ENCODE measurements around the gene HAUS5.

The HAUS5 gene

GRCh38 chr19:35619290-35619923 lies 6.9 kb downstream of the HAUS5 start:
- H3K9me3 Mint-ChIP-seq = no peaks in the 10 kb centered on the region
- H3K27me3 Mint-ChIP-seq = no peaks in the 10 kb centered on the region
- DNase-seq (no peak), ATAC-seq (replicated peaks) (no peak)
- no peak overlapping the region for H3K4me3 Mint-ChIP-seq
- peaks cover 18% of the 10 kb centered on the region for H3K36me3 Mint-ChIP-seq (ENCODE audit: insufficient read depth)
- H3K27ac Mint-ChIP-seq = no peak overlapping the region
- H3K4me1 Mint-ChIP-seq (ENCODE audit: low read depth in 2 of 2) = no peaks in the 10 kb centered on the region

- no peak overlapping the region for H3K4me3 Mint-ChIP-seq
- no peak overlapping the region for H3K27ac Mint-ChIP-seq
- DNase-seq = no peak
- no peak for ATAC-seq (replicated peaks)
- no peaks in the 10 kb centered on the region for H3K27me3 Mint-ChIP-seq
- no peaks in the 10 kb centered on the region for H3K9me3 Mint-ChIP-seq
- no peaks in the 10 kb centered on the region for H3K4me1 Mint-ChIP-seq (ENCODE audit: low read depth in 2 of 2)
- H3K36me3 Mint-ChIP-seq (ENCODE audit: insufficient read depth) = peaks cover 13% of the 10 kb centered on the region
These were observed 7.5 kb downstream of the HAUS5 start for GRCh38 chr19:35620001-35620400.

- peaks cover 8% of the 10 kb centered on the region for H3K36me3 Mint-ChIP-seq (ENCODE audit: insufficient read depth)
- no peak overlapping the region for H3K4me3 Mint-ChIP-seq
- DNase-seq (no peak), ATAC-seq (replicated peaks) (no peak)
- no peaks in the 10 kb centered on the region for H3K4me1 Mint-ChIP-seq (ENCODE audit: low read depth in 2 of 2)
- no peaks in the 10 kb centered on the region for H3K27me3 Mint-ChIP-seq
- peak overlapping the region in 1 of 2 donors; percentile 64 for H3K27ac Mint-ChIP-seq
- H3K9me3 Mint-ChIP-seq = no peaks in the 10 kb centered on the region
These were observed 9.2 kb downstream of the HAUS5 start for GRCh38 chr19:35621708-35622107.

GRCh38 chr19:35622750-35623149 lies 10.2 kb downstream of the HAUS5 start:
- Mint-ChIP-seq H3K27ac (peak overlapping the region in 1 of 2 donors; percentile 32), H3K4me3 (no peak overlapping the region)

GRCh38 chr19:35623327-35624010 lies 10.9 kb downstream of the HAUS5 start:
- H3K4me1 Mint-ChIP-seq (ENCODE audit: low read depth in 2 of 2) = peaks cover 3 to 5% of the 10 kb centered on the region in 2 donors
- peak overlapping the region in 1 of 2 donors; percentile 32 for H3K27ac Mint-ChIP-seq
- H3K4me3 Mint-ChIP-seq = no peak overlapping the region
- no peaks in the 10 kb centered on the region for H3K9me3 Mint-ChIP-seq
- DNase-seq = no peak
- ATAC-seq (replicated peaks) = no peak
- H3K27me3 Mint-ChIP-seq = no peaks in the 10 kb centered on the region
- H3K36me3 Mint-ChIP-seq (ENCODE audit: insufficient read depth) = peaks cover 15% of the 10 kb centered on the region

More at GRCh38 chr19:35622750-35623149, 10.2 kb downstream of the HAUS5 start:
- Mint-ChIP-seq H3K36me3 (ENCODE audit: insufficient read depth) (peaks cover 8% of the 10 kb centered on the region), H3K27me3 (no peaks in the 10 kb centered on the region), H3K9me3 (no peaks in the 10 kb centered on the region), H3K4me1 (ENCODE audit: low read depth in 2 of 2) (no peaks in the 10 kb centered on the region)
- DNase-seq (no peak), ATAC-seq (replicated peaks) (no peak)

GRCh38 chr19:35628264-35628564 lies 15.7 kb downstream of the HAUS5 start:
- H3K27me3 Mint-ChIP-seq = no peaks in the 10 kb centered on the region
- ATAC-seq (replicated peaks) (no peak), DNase-seq (no peak)
- peak overlapping the region; percentile 95 to 96 for H3K27ac Mint-ChIP-seq
- H3K4me1 Mint-ChIP-seq (ENCODE audit: low read depth in 2 of 2) = peaks cover 19 to 21% of the 10 kb centered on the region in 2 donors
- peak overlapping the region; percentile 87 to 92 for H3K4me3 Mint-ChIP-seq
- H3K36me3 Mint-ChIP-seq (ENCODE audit: insufficient read depth) = peaks cover 42% of the 10 kb centered on the region
- no peaks in the 10 kb centered on the region for H3K9me3 Mint-ChIP-seq

GRCh38 chr19:35628565-35629331 lies 16.2 kb downstream of the HAUS5 start, which contains the start of gene RBM42:
RBM42 (plus strand) TSS chr19:35629036; CDS start chr19:35629154, 118 bp downstream.
- H3K4me1 Mint-ChIP-seq (ENCODE audit: low read depth in 2 of 2) = peaks cover 21 to 24% of the 10 kb centered on the region in 2 donors
- DNase-seq (peak; percentile 97 to 100 (median 98)), ATAC-seq (replicated peaks) (peak; percentile 98)
- peaks cover 46% of the 10 kb centered on the region for H3K36me3 Mint-ChIP-seq (ENCODE audit: insufficient read depth)
- H3K9me3 Mint-ChIP-seq = no peaks in the 10 kb centered on the region
- H3K27me3 Mint-ChIP-seq = no peaks in the 10 kb centered on the region
- peak within 1 kb of the TSS; percentile 87 to 92 for H3K4me3 Mint-ChIP-seq
- H3K27ac Mint-ChIP-seq = peak within 1 kb of the TSS; percentile 95 to 96

GRCh38 chr19:35629332-35629633 lies 16.7 kb downstream of the HAUS5 start:
- H3K36me3 Mint-ChIP-seq (ENCODE audit: insufficient read depth) = peaks cover 50% of the 10 kb centered on the region
- no peak for DNase-seq
- H3K27ac Mint-ChIP-seq = peak overlapping the region; percentile 95 to 96
- peak overlapping the region; percentile 87 to 92 for H3K4me3 Mint-ChIP-seq
- no peaks in the 10 kb centered on the region for H3K9me3 Mint-ChIP-seq
- no peaks in the 10 kb centered on the region for H3K27me3 Mint-ChIP-seq
- ATAC-seq (replicated peaks) = no peak
- peaks cover 21 to 24% of the 10 kb centered on the region in 2 donors for H3K4me1 Mint-ChIP-seq (ENCODE audit: low read depth in 2 of 2)

- no peaks in the 10 kb centered on the region for H3K27me3 Mint-ChIP-seq
- H3K36me3 Mint-ChIP-seq (ENCODE audit: insufficient read depth) = peaks cover 67% of the 10 kb centered on the region
- peaks cover 13 to 19% of the 10 kb centered on the region in 2 donors for H3K4me1 Mint-ChIP-seq (ENCODE audit: low read depth in 2 of 2)
- no peak overlapping the region for H3K27ac Mint-ChIP-seq
- no peak overlapping the region for H3K4me3 Mint-ChIP-seq
- no peaks in the 10 kb centered on the region for H3K9me3 Mint-ChIP-seq
- DNase-seq (no peak), ATAC-seq (replicated peaks) (no peak)
These were observed 21.3 kb downstream of the HAUS5 start for GRCh38 chr19:35633727-35634440.

- peaks cover 9 to 12% of the 10 kb centered on the region in 2 donors for H3K4me1 Mint-ChIP-seq (ENCODE audit: low read depth in 2 of 2)
- DNase-seq (no peak), ATAC-seq (replicated peaks) (no peak)
- no peaks in the 10 kb centered on the region for H3K9me3 Mint-ChIP-seq
- H3K36me3 Mint-ChIP-seq (ENCODE audit: insufficient read depth) = peaks cover 52% of the 10 kb centered on the region
- no peak overlapping the region for H3K27ac Mint-ChIP-seq
- H3K4me3 Mint-ChIP-seq = no peak overlapping the region
- H3K27me3 Mint-ChIP-seq = no peaks in the 10 kb centered on the region
These were observed 24.1 kb downstream of the HAUS5 start for GRCh38 chr19:35636651-35637050.

- ATAC-seq (replicated peaks) (no peak), DNase-seq (no peak)
- H3K27ac Mint-ChIP-seq = no peak overlapping the region
- peaks cover 9 to 12% of the 10 kb centered on the region in 2 donors for H3K4me1 Mint-ChIP-seq (ENCODE audit: low read depth in 2 of 2)
- no peaks in the 10 kb centered on the region for H3K9me3 Mint-ChIP-seq
- H3K4me3 Mint-ChIP-seq = no peak overlapping the region
- H3K27me3 Mint-ChIP-seq = no peaks in the 10 kb centered on the region
- peaks cover 47% of the 10 kb centered on the region for H3K36me3 Mint-ChIP-seq (ENCODE audit: insufficient read depth)
These were observed 24.6 kb downstream of the HAUS5 start for GRCh38 chr19:35637165-35637564.

GRCh38 chr19:35639321-35639639 lies 26.7 kb downstream of the HAUS5 start:
- Mint-ChIP-seq H3K36me3 (ENCODE audit: insufficient read depth) (peaks cover 35% of the 10 kb centered on the region), H3K27ac (no peak overlapping the region), H3K9me3 (no peaks in the 10 kb centered on the region), H3K4me3 (no peak overlapping the region), H3K4me1 (ENCODE audit: low read depth in 2 of 2) (peaks cover 5 to 10% of the 10 kb centered on the region in 2 donors), H3K27me3 (no peaks in the 10 kb centered on the region)
- DNase-seq (no peak), ATAC-seq (replicated peaks) (no peak)

- no peaks in the 10 kb centered on the region for H3K27me3 Mint-ChIP-seq
- DNase-seq = no peak
- H3K27ac Mint-ChIP-seq = no peak overlapping the region
These were observed 27.3 kb downstream of the HAUS5 start for GRCh38 chr19:35639863-35640262.

More at GRCh38 chr19:35639863-35640262, 27.3 kb downstream of the HAUS5 start:
- H3K4me1 Mint-ChIP-seq (ENCODE audit: low read depth in 2 of 2) = peaks cover 10 to 15% of the 10 kb centered on the region in 2 donors
- no peak for ATAC-seq (replicated peaks)
- H3K9me3 Mint-ChIP-seq = no peaks in the 10 kb centered on the region
- peaks cover 31% of the 10 kb centered on the region for H3K36me3 Mint-ChIP-seq (ENCODE audit: insufficient read depth)
- H3K4me3 Mint-ChIP-seq = no peak overlapping the region
